Measurements from ENCODE around the gene CEACAM18.

The CEACAM18 gene

GRCh38 chr19:51488491-51488890, 10.2 kb downstream of the CEACAM18 start:
- no peak overlapping the region for H4K12ac ChIP-seq (ENCODE audit: low read depth, low read length)
- no peak overlapping the region for H3K18ac ChIP-seq (ENCODE audit: low read length)
- no peak for DNase-seq
- H4K8ac ChIP-seq (ENCODE audit: low read depth, low read length), result no peak overlapping the region
- no peak overlapping the region for H3K27ac ChIP-seq (ENCODE audit: low read depth, low read length)
- no peak overlapping the region for H2AFZ ChIP-seq (ENCODE audit: insufficient read depth, low read length, poor library complexity)
- no peaks in the 10 kb centered on the region for H3K79me1 ChIP-seq (ENCODE audit: low read length)
- no peak overlapping the region for H2BK5ac ChIP-seq (ENCODE audit: low read depth, low read length, poor library complexity)
- no peaks in the 10 kb centered on the region for H3K36me3 ChIP-seq (ENCODE audit: control insufficient read depth in 1 of 2, insufficient read depth in 2 of 2, low read length in 2 of 2)
- no peak overlapping the region for H3K4me3 ChIP-seq (ENCODE audit: low read depth, low read length)
- no peak overlapping the region for H3K23ac ChIP-seq (ENCODE audit: low read length)
- no peaks in the 10 kb centered on the region for H3K4me1 ChIP-seq (ENCODE audit: control insufficient read depth in 1 of 2, insufficient read depth in 2 of 2, low read length in 2 of 2)
- H3K79me2 ChIP-seq (ENCODE audit: control insufficient read depth, insufficient read depth, low read length, poor library complexity), result no peaks in the 10 kb centered on the region
- no CpG with 5 or more reads among the region's 3 CpGs for WGBS (ENCODE audit: extremely low coverage, insufficient coverage, insufficient read length)
- no peak overlapping the region for H3K14ac ChIP-seq (ENCODE audit: low read length)
- H3K4ac ChIP-seq (ENCODE audit: low read depth, low read length), result no peak overlapping the region
- H2AK5ac ChIP-seq (ENCODE audit: low read length), result no peak overlapping the region
- peaks cover 38% of the 10 kb centered on the region for H3K9me3 ChIP-seq (ENCODE audit: insufficient read depth, low read depth, low read length)
- no peak overlapping the region for H4K91ac ChIP-seq (ENCODE audit: low read depth, low read length)
- no peak overlapping the region for H3K4me2 ChIP-seq (ENCODE audit: low read length)
- H2BK12ac ChIP-seq (ENCODE audit: low read length), result no peak overlapping the region
- no peak overlapping the region for H2BK120ac ChIP-seq (ENCODE audit: insufficient read depth, low read length, poor library complexity)
- H3K9ac ChIP-seq (ENCODE audit: low read length), result no peak overlapping the region
- no peaks in the 10 kb centered on the region for H3K27me3 ChIP-seq (ENCODE audit: insufficient read depth, low read length)

GRCh38 chr19:51489113-51489512, 10.8 kb downstream of the CEACAM18 start:
- WGBS (ENCODE audit: extremely low coverage, insufficient coverage, insufficient read length), result no CpG with 5 or more reads among the region's 2 CpGs
- H3K27me3 ChIP-seq (ENCODE audit: insufficient read depth, low read length), result no peaks in the 10 kb centered on the region
- H2AFZ ChIP-seq (ENCODE audit: insufficient read depth, low read length, poor library complexity), result no peak overlapping the region
- H4K12ac ChIP-seq (ENCODE audit: low read depth, low read length), result no peak overlapping the region
- H3K4me2 ChIP-seq (ENCODE audit: low read length), result no peak overlapping the region
- H4K91ac ChIP-seq (ENCODE audit: low read depth, low read length), result no peak overlapping the region
- no peak overlapping the region for H2BK12ac ChIP-seq (ENCODE audit: low read length)
- H3K4me3 ChIP-seq (ENCODE audit: low read depth, low read length), result no peak overlapping the region
- H3K4ac ChIP-seq (ENCODE audit: low read depth, low read length), result no peak overlapping the region
- H3K14ac ChIP-seq (ENCODE audit: low read length), result no peak overlapping the region
- H3K27ac ChIP-seq (ENCODE audit: low read depth, low read length), result no peak overlapping the region
- H3K36me3 ChIP-seq (ENCODE audit: control insufficient read depth in 1 of 2, insufficient read depth in 2 of 2, low read length in 2 of 2), result no peaks in the 10 kb centered on the region
- no peak overlapping the region for H3K23ac ChIP-seq (ENCODE audit: low read length)
- H3K79me1 ChIP-seq (ENCODE audit: low read length), result no peaks in the 10 kb centered on the region
- no peak overlapping the region for H3K18ac ChIP-seq (ENCODE audit: low read length)
- no peaks in the 10 kb centered on the region for H3K4me1 ChIP-seq (ENCODE audit: control insufficient read depth in 1 of 2, insufficient read depth in 2 of 2, low read length in 2 of 2)
- no peak overlapping the region for H2BK120ac ChIP-seq (ENCODE audit: insufficient read depth, low read length, poor library complexity)
- no peak overlapping the region for H2AK5ac ChIP-seq (ENCODE audit: low read length)
- no peak for DNase-seq
- no peak overlapping the region for H4K8ac ChIP-seq (ENCODE audit: low read depth, low read length)
- H2BK5ac ChIP-seq (ENCODE audit: low read depth, low read length, poor library complexity), result no peak overlapping the region
- H3K79me2 ChIP-seq (ENCODE audit: control insufficient read depth, insufficient read depth, low read length, poor library complexity), result no peaks in the 10 kb centered on the region
- H3K9me3 ChIP-seq (ENCODE audit: insufficient read depth, low read depth, low read length), result peaks cover 37% of the 10 kb centered on the region
- H3K9ac ChIP-seq (ENCODE audit: low read length), result no peak overlapping the region

GRCh38 chr19:51490676-51491075, 12.3 kb downstream of the CEACAM18 start:
- H3K9ac ChIP-seq (ENCODE audit: low read length), result no peak overlapping the region
- H2AFZ ChIP-seq (ENCODE audit: insufficient read depth, low read length, poor library complexity), result no peak overlapping the region
- H3K4me2 ChIP-seq (ENCODE audit: low read length), result no peak overlapping the region
- H4K8ac ChIP-seq (ENCODE audit: low read depth, low read length), result no peak overlapping the region
- H4K91ac ChIP-seq (ENCODE audit: low read depth, low read length), result no peak overlapping the region
- no peaks in the 10 kb centered on the region for H3K79me2 ChIP-seq (ENCODE audit: control insufficient read depth, insufficient read depth, low read length, poor library complexity)
- H3K4me3 ChIP-seq (ENCODE audit: low read depth, low read length), result no peak overlapping the region
- H3K36me3 ChIP-seq (ENCODE audit: control insufficient read depth in 1 of 2, insufficient read depth in 2 of 2, low read length in 2 of 2), result no peaks in the 10 kb centered on the region
- H4K12ac ChIP-seq (ENCODE audit: low read depth, low read length), result no peak overlapping the region
- H2AK5ac ChIP-seq (ENCODE audit: low read length), result no peak overlapping the region
- H3K27ac ChIP-seq (ENCODE audit: low read depth, low read length), result no peak overlapping the region
- H2BK5ac ChIP-seq (ENCODE audit: low read depth, low read length, poor library complexity), result no peak overlapping the region
- no peak for DNase-seq
- no peaks in the 10 kb centered on the region for H3K79me1 ChIP-seq (ENCODE audit: low read length)
- no peak overlapping the region for H2BK12ac ChIP-seq (ENCODE audit: low read length)
- no CpG with 5 or more reads among the region's 14 CpGs for WGBS (ENCODE audit: extremely low coverage, insufficient coverage, insufficient read length)
- no peak overlapping the region for H3K23ac ChIP-seq (ENCODE audit: low read length)
- H3K18ac ChIP-seq (ENCODE audit: low read length), result no peak overlapping the region
- H3K9me3 ChIP-seq (ENCODE audit: insufficient read depth, low read depth, low read length), result peaks cover 30% of the 10 kb centered on the region
- no peaks in the 10 kb centered on the region for H3K4me1 ChIP-seq (ENCODE audit: control insufficient read depth in 1 of 2, insufficient read depth in 2 of 2, low read length in 2 of 2)
- no peak overlapping the region for H2BK120ac ChIP-seq (ENCODE audit: insufficient read depth, low read length, poor library complexity)
- H3K14ac ChIP-seq (ENCODE audit: low read length), result no peak overlapping the region
- H3K4ac ChIP-seq (ENCODE audit: low read depth, low read length), result no peak overlapping the region
- H3K27me3 ChIP-seq (ENCODE audit: insufficient read depth, low read length), result no peaks in the 10 kb centered on the region

- Histone ChIP-seq H3K23ac (ENCODE audit: low read length) (no peak overlapping the region), H2BK120ac (ENCODE audit: insufficient read depth, low read length, poor library complexity) (no peak overlapping the region), H3K18ac (ENCODE audit: low read length) (no peak overlapping the region), H3K27ac (ENCODE audit: low read depth, low read length) (no peak overlapping the region), H3K4me2 (ENCODE audit: low read length) (no peak overlapping the region), H4K8ac (ENCODE audit: low read depth, low read length) (no peak overlapping the region), H2BK5ac (ENCODE audit: low read depth, low read length, poor library complexity) (no peak overlapping the region), H2AK5ac (ENCODE audit: low read length) (no peak overlapping the region), H3K14ac (ENCODE audit: low read length) (no peak overlapping the region), H3K36me3 (ENCODE audit: control insufficient read depth in 1 of 2, insufficient read depth in 2 of 2, low read length in 2 of 2) (no peaks in the 10 kb centered on the region), H3K4ac (ENCODE audit: low read depth, low read length) (no peak overlapping the region), H4K91ac (ENCODE audit: low read depth, low read length) (no peak overlapping the region), H3K9me3 (ENCODE audit: insufficient read depth, low read depth, low read length) (peaks cover 29% of the 10 kb centered on the region), H3K27me3 (ENCODE audit: insufficient read depth, low read length) (no peaks in the 10 kb centered on the region), H3K79me2 (ENCODE audit: control insufficient read depth, insufficient read depth, low read length, poor library complexity) (no peaks in the 10 kb centered on the region), H2AFZ (ENCODE audit: insufficient read depth, low read length, poor library complexity) (no peak overlapping the region), H3K9ac (ENCODE audit: low read length) (no peak overlapping the region), H3K79me1 (ENCODE audit: low read length) (no peaks in the 10 kb centered on the region), H3K4me1 (ENCODE audit: control insufficient read depth in 1 of 2, insufficient read depth in 2 of 2, low read length in 2 of 2) (no peaks in the 10 kb centered on the region), H4K12ac (ENCODE audit: low read depth, low read length) (no peak overlapping the region), H2BK12ac (ENCODE audit: low read length) (no peak overlapping the region), H3K4me3 (ENCODE audit: low read depth, low read length) (no peak overlapping the region)
- WGBS (ENCODE audit: extremely low coverage, insufficient coverage, insufficient read length), result no CpG with 5 or more reads among the region's 7 CpGs
- no peak for DNase-seq
Observed at GRCh38 chr19:51491586-51491985, 13.2 kb downstream of the CEACAM18 start.
